GM18502 (cell line): ENCODE results near the gene SIK2.

Experiments used
- ATAC-seq: cut with Tn5 transposase; IDR thresholded peaks from one replicate; pipeline ENCODE4 v1.9.1; 2021; ENCODE audit warnings: mild to moderate bottlenecking; ENCODE audit not compliant: unreplicated experiment, poor library complexity

The SIK2 gene

GRCh38 chr11:111577821-111578220 is 24.4 kb upstream of the SIK2 start:
- ATAC-seq = no peak

- no peak for ATAC-seq
Measured at GRCh38 chr11:111581341-111581740, 20.9 kb upstream of the SIK2 start.

- no peak for ATAC-seq
Measured at GRCh38 chr11:111582163-111582562, 20.1 kb upstream of the SIK2 start.

- no peak for ATAC-seq
Measured at GRCh38 chr11:111582881-111583280, 19.4 kb upstream of the SIK2 start.

- ATAC-seq = no peak
Measured at GRCh38 chr11:111585371-111585770, 16.9 kb upstream of the SIK2 start.

GRCh38 chr11:111586388-111586831 is 15.8 kb upstream of the SIK2 start:
- no peak for ATAC-seq

- ATAC-seq = no peak
Measured at GRCh38 chr11:111589114-111589513, 13.1 kb upstream of the SIK2 start.

- ATAC-seq = no peak
Measured at GRCh38 chr11:111589886-111590499, 12.3 kb upstream of the SIK2 start.

- no peak for ATAC-seq
Measured at GRCh38 chr11:111591187-111591960, 10.9 kb upstream of the SIK2 start.

- ATAC-seq = no peak
Measured at GRCh38 chr11:111592491-111592890, 9.8 kb upstream of the SIK2 start.

- ATAC-seq = no peak
Measured at GRCh38 chr11:111596319-111596718, 5.9 kb upstream of the SIK2 start.

- no peak for ATAC-seq
Measured at GRCh38 chr11:111598148-111598547, 4.1 kb upstream of the SIK2 start.

- no peak for ATAC-seq
Measured at GRCh38 chr11:111598559-111598958, 3.7 kb upstream of the SIK2 start.

GRCh38 chr11:111601636-111601978 is 642 bp upstream of the SIK2 start:
- no peak for ATAC-seq

GRCh38 chr11:111602865-111603610 is 789 bp downstream of the SIK2 start:
- ATAC-seq = no peak

GRCh38 chr11:111603611-111604130 is 1.4 kb downstream of the SIK2 start:
- no peak for ATAC-seq

GRCh38 chr11:111604392-111605009 is 2.3 kb downstream of the SIK2 start:
- no peak for ATAC-seq

- ATAC-seq = no peak
Measured at GRCh38 chr11:111605681-111606080, 3.4 kb downstream of the SIK2 start.

- no peak for ATAC-seq
Measured at GRCh38 chr11:111606986-111607385, 4.7 kb downstream of the SIK2 start.

- ATAC-seq = no peak
Measured at GRCh38 chr11:111607751-111608150, 5.5 kb downstream of the SIK2 start.

- no peak for ATAC-seq
Measured at GRCh38 chr11:111612224-111612623, 10.0 kb downstream of the SIK2 start.
